Body of pancreas (tissue), 4 donors: ENCODE results near the gene FHOD3. TPM values are rescaled to one million over a fixed set of nuclear protein-coding genes. Genes with fewer than 3 reads are reported as not detected.

Experiments
- ATAC-seq: fragments of 150-250 bp; one replicate; pipeline ENCODE4 v1.9.1; 2016
- DNase-seq, 4 donors: peaks; one replicate each; pipeline ENCODE4 v3.0.0-alpha.2; 2019
- H3K27ac ChIP-seq, 4 donors: fragments of 200-600 bp; sonication (generic); 1 replicate in 3 of 4; 2 replicates in 1 of 4; pipeline versions ENCODE4 v1.5.1 to v1.6.1; 2016 to 2019; ENCODE audit warnings: mild to moderate bottlenecking in 1 of 4, mixed read lengths in 1 of 4, moderate library complexity in 1 of 4
- H3K27me3 ChIP-seq, 2 donors: fragments of 200-600 bp; sonication (generic); one replicate each; pipeline ENCODE4 v1.6.0; 2016; ENCODE audit warnings: mild to moderate bottlenecking in 1 of 2
- H3K36me3 ChIP-seq, 2 donors: fragments of 200-600 bp; sonication (generic); replicated peaks in 1 of 2; 2 replicates each; pipeline ENCODE4 v1.5.1; 2016; ENCODE audit warnings: low read depth in 2 of 2; ENCODE audit not compliant: insufficient read depth in 1 of 2
- H3K4me1 ChIP-seq: fragments of 200-600 bp; sonication (generic); one replicate; pipeline ENCODE4 v1.6.0; 2016
- H3K4me3 ChIP-seq, 2 donors: fragments of 200-600 bp; sonication (generic); 1 replicate in 1 of 2; 2 replicates in 1 of 2; pipeline ENCODE4 v1.5.1; 2016 to 2019
- H3K9me3 ChIP-seq, 3 donors: fragments of 200-600 bp; sonication (generic); 1 replicate in 2 of 3; 2 replicates in 1 of 3; pipeline ENCODE4 v1.5.1; 2016
- CTCF ChIP-seq, 7 experiments: fragments of 450-650 bp in 4 of 7; fragments of 200-600 bp in 3 of 7; sonication (generic) in 3 of 7; IDR thresholded peaks; one replicate each; pipeline ENCODE4 v1.5.1; 2016 to 2019; ENCODE audit warnings: antibody characterized with exemption in 7 of 7
- POLR2A ChIP-seq, 3 donors: fragments of 450-650 bp; IDR thresholded peaks; one replicate each; pipeline ENCODE4 v1.6.1; 2016; ENCODE audit warnings: antibody characterized with exemption in 3 of 3, mild to moderate bottlenecking in 2 of 3
- WGBS, 2 donors: methylation state at CpG; one replicate each; pipeline ENCODE4 v1.1.5; 2017; 5-methylcytosine and 5-hydroxymethylcytosine counted together
- intact Hi-C: fragments of 100-400 bp; cut with DNase I; formaldehyde crosslinking; loops from one replicate; pipeline ENCODE4 v1.15.1; 2023
- total RNA-seq, 2 donors: library from RNA; depleted of rRNA; stranded (reverse); fragments of >200 nt; gene quantifications; one replicate each; pipeline ENCODE4 v1.1.0, GENCODE V29; 2016

FHOD3 gene
- total RNA-seq, 2 donors from 2014 or later = 0.52 to 2.0 TPM

DNA sequence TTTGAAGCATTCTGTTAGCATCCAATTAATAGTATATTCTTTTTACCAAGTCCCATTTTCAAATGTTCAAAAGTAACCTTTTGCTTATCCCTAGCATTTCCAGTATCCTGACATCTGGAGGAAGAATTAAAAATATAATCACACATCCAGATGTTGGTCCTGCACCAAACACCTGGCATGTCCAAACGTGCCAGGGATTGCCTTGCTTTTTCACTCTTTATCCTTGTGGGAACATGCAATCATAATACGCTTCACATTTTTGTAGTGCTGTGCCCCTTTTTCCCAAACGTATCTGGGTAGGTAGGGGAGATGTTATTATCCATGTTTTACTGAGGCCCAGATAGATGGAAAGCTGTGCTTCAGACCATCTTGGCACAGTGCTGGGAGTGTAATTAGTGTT, 398.3 kb downstream of the FHOD3 start:
- WGBS, 2 donors = 84 to 90% methylated on average over 3 of the region's 3 CpGs
- ATAC-seq (no peak), DNase-seq (no peak)
- no peaks in the 10 kb centered on the region for H3K9me3 ChIP-seq
- H3K27ac ChIP-seq = no peak overlapping the region
- H3K4me3 ChIP-seq = no peak overlapping the region
- TF ChIP-seq POLR2A (IDR thresholded peaks at IDR 0.05) = no peak
- TF ChIP-seq CTCF (IDR thresholded peaks at IDR 0.05) = no peak
- H3K36me3 ChIP-seq = no peaks in the 10 kb centered on the region
- intact Hi-C loops = no loop called here
- no peaks in the 10 kb centered on the region for H3K27me3 ChIP-seq
- H3K4me1 ChIP-seq = no peaks in the 10 kb centered on the region

GRCh38 chr18:36697905-36698304, 400.4 kb downstream of the FHOD3 start:
- WGBS, 2 donors = 82 to 85% methylated on average over 2 of the region's 2 CpGs
- DNase-seq (no peak), ATAC-seq (no peak)
- TF ChIP-seq POLR2A (IDR thresholded peaks at IDR 0.05) (no peak), CTCF (IDR thresholded peaks at IDR 0.05) (no peak)
- H3K9me3 ChIP-seq = no peaks in the 10 kb centered on the region
- H3K4me1 ChIP-seq = no peaks in the 10 kb centered on the region
- no peak overlapping the region for H3K27ac ChIP-seq
- intact Hi-C loops = no loop called here
- H3K4me3 ChIP-seq = no peak overlapping the region
- no peaks in the 10 kb centered on the region for H3K36me3 ChIP-seq
- no peaks in the 10 kb centered on the region for H3K27me3 ChIP-seq

DNA sequence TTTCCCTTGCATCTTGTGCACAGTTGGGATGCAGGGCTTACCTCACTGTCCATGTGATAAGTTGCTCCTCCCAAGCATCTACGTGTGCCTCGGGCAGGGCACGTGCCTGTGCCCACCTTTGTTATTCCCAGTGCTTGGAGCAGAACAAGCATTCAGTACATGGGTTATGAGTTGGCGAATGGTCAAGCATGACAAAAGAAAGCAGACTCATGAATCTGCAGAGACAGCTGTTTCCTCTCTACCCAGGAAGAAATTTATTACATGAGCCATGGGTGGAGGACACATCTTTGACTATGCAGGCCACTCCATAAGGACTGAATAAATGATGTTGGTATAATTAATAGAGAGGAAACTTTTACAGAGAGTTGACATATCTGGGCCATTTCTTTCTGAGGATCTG, 403.4 kb downstream of the FHOD3 start:
- intact Hi-C loops = no loop called here
- H3K36me3 ChIP-seq = no peaks in the 10 kb centered on the region
- H3K4me1 ChIP-seq = no peaks in the 10 kb centered on the region
- WGBS, 2 donors = 95 to 99% methylated on average over 4 of the region's 4 CpGs
- no peak overlapping the region for H3K4me3 ChIP-seq
- H3K27me3 ChIP-seq = no peaks in the 10 kb centered on the region
- no peak overlapping the region for H3K27ac ChIP-seq
- DNase-seq = no peak
- H3K9me3 ChIP-seq = no peaks in the 10 kb centered on the region
- no peak for ATAC-seq
- TF ChIP-seq CTCF (IDR thresholded peaks at IDR 0.05) (no peak), POLR2A (IDR thresholded peaks at IDR 0.05) (no peak)

DNA sequence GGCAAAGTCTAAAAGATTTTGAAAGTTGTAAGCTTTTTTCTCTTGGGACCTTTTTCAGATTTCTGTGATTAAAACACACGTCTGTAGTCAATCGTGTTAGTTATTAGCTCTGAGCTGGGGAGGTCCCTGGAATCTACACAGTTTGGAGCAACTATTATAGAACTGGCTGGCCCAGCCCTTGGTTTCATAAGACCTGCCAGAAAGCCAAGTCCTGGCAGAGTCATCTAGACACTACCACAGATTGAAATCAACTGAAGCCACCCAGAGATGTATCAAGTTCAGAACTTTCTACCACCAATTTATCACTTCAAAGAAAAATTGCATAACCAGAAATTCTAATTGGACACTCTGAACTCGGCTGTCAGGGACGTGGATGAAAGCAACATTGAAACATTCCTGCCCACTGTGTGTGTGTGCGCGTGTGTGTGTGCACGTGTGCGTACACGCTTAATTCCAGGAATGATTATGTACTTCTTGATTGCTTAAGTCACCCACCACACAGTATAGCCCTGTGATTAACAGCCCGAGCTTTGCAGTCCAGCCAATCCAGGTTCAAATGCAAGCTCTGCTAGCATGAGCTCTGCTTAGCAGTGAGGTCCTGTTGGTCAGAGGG, 405.0 kb downstream of the FHOD3 start:
- no peak overlapping the region for H3K27ac ChIP-seq
- WGBS, 2 donors = 70% methylated on average over 10 of the region's 10 CpGs
- no peaks in the 10 kb centered on the region for H3K9me3 ChIP-seq
- H3K4me3 ChIP-seq = no peak overlapping the region
- H3K36me3 ChIP-seq = no peaks in the 10 kb centered on the region
- TF ChIP-seq POLR2A (IDR thresholded peaks at IDR 0.05) (no peak), CTCF (IDR thresholded peaks at IDR 0.05) (no peak)
- H3K27me3 ChIP-seq = no peaks in the 10 kb centered on the region
- DNase-seq (no peak), ATAC-seq (no peak)
- intact Hi-C loops = no loop called here
- no peaks in the 10 kb centered on the region for H3K4me1 ChIP-seq

DNA sequence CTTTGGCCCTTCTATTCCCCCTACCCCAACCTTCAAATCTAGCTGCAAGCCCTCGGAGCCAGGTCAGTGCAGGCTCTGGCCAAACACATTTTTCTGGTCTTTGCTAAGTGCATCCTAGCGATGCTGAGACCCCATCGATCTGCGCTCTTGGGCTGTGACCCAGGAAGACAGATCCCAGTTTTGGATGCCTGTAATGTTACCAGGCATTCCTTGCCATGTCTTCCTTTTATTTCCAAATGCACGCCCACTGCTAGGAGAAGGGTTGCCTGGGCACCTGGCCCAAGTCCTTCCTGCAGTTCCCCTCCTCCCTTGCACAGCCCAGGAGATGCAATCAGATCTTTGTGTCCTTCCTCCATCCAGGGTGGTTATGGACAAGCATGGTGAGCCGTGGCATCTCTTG, 406.6 kb downstream of the FHOD3 start:
- H3K4me1 ChIP-seq = no peaks in the 10 kb centered on the region
- intact Hi-C loops = no loop called here
- TF ChIP-seq CTCF (IDR thresholded peaks at IDR 0.05) (no peak), POLR2A (IDR thresholded peaks at IDR 0.05) (no peak)
- no peak overlapping the region for H3K4me3 ChIP-seq
- H3K36me3 ChIP-seq = no peaks in the 10 kb centered on the region
- no peaks in the 10 kb centered on the region for H3K9me3 ChIP-seq
- no peak for DNase-seq
- H3K27ac ChIP-seq = no peak overlapping the region
- no peak for ATAC-seq
- no peaks in the 10 kb centered on the region for H3K27me3 ChIP-seq
- 87 to 88% methylated on average over 6 of the region's 6 CpGs for WGBS, 2 donors
